Left ventricle myocardium superior (tissue), 1 donor: Measurements from ENCODE around the gene SYT2. TPM values are rescaled to one million over a fixed set of nuclear protein-coding genes. Genes with fewer than 3 reads are reported as not detected.

Experiments used
- ATAC-seq: fragments of 200-7000 bp; cut with Tn5 transposase; one replicate; pipeline ENCODE4 v1.9.1; 2020; ENCODE audit warnings: mild to moderate bottlenecking, moderate library complexity
- DNase-seq: peaks from one replicate; pipeline ENCODE4 v3.0.0-alpha.2; 2020
- intact Hi-C: fragments of 100-400 bp; cut with micrococcal nuclease; formaldehyde crosslinking; loops from one replicate; pipeline ENCODE4 v1.11.0; 2022
- total RNA-seq: library from RNA; stranded (reverse); fragmentation: NEBNext Ultra II Directional; extraction: Animal tissue kit (Norgen Biotek cat#: 25700); gene quantifications from one replicate; pipeline ENCODE4 v1.2.1, GENCODE V29; 2021
- donor health status: DM: no; HTN: yes; CAD: no; lungs with severe emphysema.

The SYT2 gene
- total RNA-seq, 1 donor from 2014 or later = not detected

- ATAC-seq (no peak), DNase-seq (no peak)
- intact Hi-C loops = no loop called here
Measured at GRCh38 chr1:202684716-202685115, 25.5 kb downstream of the SYT2 start.

GRCh38 chr1:202683029-202683428 is 27.2 kb downstream of the SYT2 start:
- no peak for DNase-seq
- intact Hi-C loops = no loop called here
- ATAC-seq = no peak

- ATAC-seq = no peak
- intact Hi-C loops = no loop called here
- DNase-seq = no peak
Measured at GRCh38 chr1:202682477-202682876, 27.8 kb downstream of the SYT2 start.

- DNase-seq (no peak), ATAC-seq (no peak)
- intact Hi-C loops = no loop called here
Measured at GRCh38 chr1:202681736-202682420, 28.4 kb downstream of the SYT2 start.

- ATAC-seq (no peak), DNase-seq (no peak)
- intact Hi-C loops = no loop called here
Measured at GRCh38 chr1:202680586-202681352, 29.5 kb downstream of the SYT2 start.

GRCh38 chr1:202679406-202680177 is 30.7 kb downstream of the SYT2 start:
- no peak for DNase-seq
- ATAC-seq = no peak
- intact Hi-C loops = no loop called here

- intact Hi-C loops = no loop called here
- ATAC-seq = no peak
Measured at GRCh38 chr1:202677433-202677832, 32.8 kb downstream of the SYT2 start.

GRCh38 chr1:202673531-202673930 is 36.7 kb downstream of the SYT2 start:
- ATAC-seq (no peak), DNase-seq (no peak)
- intact Hi-C loops = no loop called here

More at GRCh38 chr1:202677433-202677832, 32.8 kb downstream of the SYT2 start:
- DNase-seq = no peak

GRCh38 chr1:202671399-202671798 is 38.9 kb downstream of the SYT2 start:
- DNase-seq (no peak), ATAC-seq (no peak)
- intact Hi-C loops = no loop called here

- DNase-seq (no peak), ATAC-seq (no peak)
- intact Hi-C loops = no loop called here
Measured at GRCh38 chr1:202665417-202665816, 44.8 kb downstream of the SYT2 start.

- ATAC-seq = no peak
- no peak for DNase-seq
- intact Hi-C loops = no loop called here
Measured at GRCh38 chr1:202664083-202664482, 46.2 kb downstream of the SYT2 start.

GRCh38 chr1:202663131-202663530 is 47.1 kb downstream of the SYT2 start:
- ATAC-seq = no peak
- DNase-seq = no peak
- intact Hi-C loops = no loop called here

- DNase-seq (no peak), ATAC-seq (no peak)
- intact Hi-C loops = no loop called here
Measured at GRCh38 chr1:202662081-202662480, 48.2 kb downstream of the SYT2 start.

- no peak for DNase-seq
- ATAC-seq = peak; percentile 26
- intact Hi-C loops = no loop called here
Measured at GRCh38 chr1:202661136-202661845, 49.0 kb downstream of the SYT2 start.

GRCh38 chr1:202659974-202660373 is 50.3 kb downstream of the SYT2 start:
- intact Hi-C loops = no loop called here
- DNase-seq = no peak
- ATAC-seq = no peak

- intact Hi-C loops = no loop called here
- no peak for ATAC-seq
- no peak for DNase-seq
Measured at GRCh38 chr1:202659541-202659940, 50.7 kb downstream of the SYT2 start.

GRCh38 chr1:202658769-202659168 is 51.5 kb downstream of the SYT2 start:
- DNase-seq = no peak
- ATAC-seq = no peak
- intact Hi-C loops = no loop called here

- no peak for ATAC-seq
- intact Hi-C loops = no loop called here
- no peak for DNase-seq
Measured at GRCh38 chr1:202658251-202658759, 51.9 kb downstream of the SYT2 start.

GRCh38 chr1:202656951-202657646 is 53.2 kb downstream of the SYT2 start:
- intact Hi-C loops = no loop called here
- DNase-seq = no peak
- ATAC-seq = no peak
